ENCODE measurements around the gene PRR33.

The PRR33 gene

DNA sequence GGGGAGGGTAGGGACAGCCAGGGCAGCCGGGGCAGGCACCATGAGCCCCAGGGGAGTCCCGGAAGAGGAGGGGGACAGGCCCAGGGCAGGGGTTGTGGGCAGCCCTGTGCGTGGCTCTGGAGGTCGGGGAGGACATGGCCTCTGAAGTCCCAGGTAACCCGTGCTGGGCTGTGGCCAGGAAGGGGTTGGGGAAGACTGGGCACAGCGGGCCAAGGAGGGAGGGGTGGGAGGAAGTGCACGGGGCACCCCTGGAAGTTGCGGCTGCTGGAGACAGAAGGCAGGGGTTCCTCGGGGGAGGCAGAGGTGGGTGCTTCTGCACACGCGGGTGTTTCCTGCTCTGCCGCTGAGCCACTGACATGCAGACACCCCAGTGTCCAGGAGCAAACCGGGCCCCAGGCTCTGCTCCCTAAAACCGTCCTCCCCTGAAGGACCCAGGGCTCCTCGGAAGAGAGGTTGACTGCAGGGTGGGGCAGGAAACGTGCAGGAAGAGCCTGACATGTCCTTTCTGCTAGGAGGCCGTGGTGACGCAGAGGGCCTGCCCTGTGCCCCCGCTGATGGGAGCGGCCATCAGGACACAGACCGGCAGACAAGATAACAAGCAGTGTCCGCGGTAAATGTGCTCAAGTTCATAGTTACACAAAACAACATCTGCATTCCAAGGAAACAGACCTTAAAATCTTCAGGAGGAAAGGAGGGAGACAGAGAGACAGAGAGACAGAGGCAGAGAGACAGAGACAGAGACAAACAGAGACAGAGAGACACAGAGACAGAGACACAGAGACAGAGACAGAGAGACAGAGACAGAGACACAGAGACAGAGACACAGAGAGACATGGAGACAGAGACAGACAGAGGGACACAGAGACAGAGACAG lies 47.2 kb downstream of the PRR33 start:
- no peak overlapping the region for H3K4me3 ChIP-seq (ENCODE audit: control insufficient read depth, low read depth, low read length)
- peak; percentile 25 for DNase-seq (ENCODE audit: low read depth)
- TF ChIP-seq, protein P1, sequence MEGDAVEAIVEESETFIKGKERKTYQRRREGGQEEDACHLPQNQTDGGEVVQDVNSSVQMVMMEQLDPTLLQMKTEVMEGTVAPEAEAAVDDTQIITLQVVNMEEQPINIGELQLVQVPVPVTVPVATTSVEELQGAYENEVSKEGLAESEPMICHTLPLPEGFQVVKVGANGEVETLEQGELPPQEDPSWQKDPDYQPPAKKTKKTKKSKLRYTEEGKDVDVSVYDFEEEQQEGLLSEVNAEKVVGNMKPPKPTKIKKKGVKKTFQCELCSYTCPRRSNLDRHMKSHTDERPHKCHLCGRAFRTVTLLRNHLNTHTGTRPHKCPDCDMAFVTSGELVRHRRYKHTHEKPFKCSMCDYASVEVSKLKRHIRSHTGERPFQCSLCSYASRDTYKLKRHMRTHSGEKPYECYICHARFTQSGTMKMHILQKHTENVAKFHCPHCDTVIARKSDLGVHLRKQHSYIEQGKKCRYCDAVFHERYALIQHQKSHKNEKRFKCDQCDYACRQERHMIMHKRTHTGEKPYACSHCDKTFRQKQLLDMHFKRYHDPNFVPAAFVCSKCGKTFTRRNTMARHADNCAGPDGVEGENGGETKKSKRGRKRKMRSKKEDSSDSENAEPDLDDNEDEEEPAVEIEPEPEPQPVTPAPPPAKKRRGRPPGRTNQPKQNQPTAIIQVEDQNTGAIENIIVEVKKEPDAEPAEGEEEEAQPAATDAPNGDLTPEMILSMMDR (conservative IDR thresholded peaks at IDR 0.05; ENCODE audit: control insufficient read depth, insufficient read depth, low read depth, low read length) = no peak

DNA sequence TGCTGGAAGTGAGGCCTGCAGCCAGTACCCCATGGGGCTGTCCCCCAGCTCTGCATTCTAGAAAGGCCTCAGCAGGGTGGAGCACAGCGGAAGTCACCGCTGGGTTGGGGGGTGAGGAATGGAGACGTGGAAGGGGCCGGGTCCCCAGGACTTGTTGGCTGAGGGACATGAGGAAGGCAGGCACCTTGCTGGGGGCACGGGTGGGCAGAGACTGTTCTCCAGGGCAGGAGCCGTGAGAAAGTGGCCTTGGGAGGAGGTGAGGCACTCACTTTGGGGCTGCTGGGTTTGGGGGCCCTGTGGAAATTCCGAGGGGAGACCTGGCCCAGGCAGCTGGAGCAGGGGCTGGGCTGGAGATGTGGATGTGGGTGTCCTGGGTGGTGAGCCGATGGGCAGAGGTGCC lies 47.9 kb downstream of the PRR33 start:
- TF ChIP-seq, protein P1 (conservative IDR thresholded peaks at IDR 0.05; ENCODE audit: control insufficient read depth, insufficient read depth, low read depth, low read length) = no peak
- no peak for DNase-seq (ENCODE audit: low read depth)
- H3K4me3 ChIP-seq (ENCODE audit: control insufficient read depth, low read depth, low read length) = no peak overlapping the region

DNA sequence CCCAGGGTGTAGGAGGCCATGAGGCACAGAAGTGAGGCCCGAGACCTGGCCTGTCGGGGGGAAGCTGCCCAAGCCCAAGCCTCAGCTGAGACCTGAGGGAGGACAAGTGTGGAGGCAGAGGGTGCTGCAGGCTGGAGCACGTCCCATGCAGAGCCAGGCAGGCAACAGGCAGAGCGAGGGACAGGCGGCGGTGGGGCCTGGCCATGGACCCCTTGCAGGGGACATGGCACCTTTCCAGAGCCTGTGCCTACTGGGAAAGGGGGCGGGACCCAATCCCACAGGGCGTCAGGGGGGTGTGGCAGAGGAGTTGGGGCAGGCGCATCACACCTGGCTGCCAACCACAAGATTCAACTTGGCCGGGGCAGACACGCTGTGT lies 48.6 kb downstream of the PRR33 start:
- DNase-seq (ENCODE audit: low read depth) = no peak
- no peak overlapping the region for H3K4me3 ChIP-seq (ENCODE audit: control insufficient read depth, low read depth, low read length)
- TF ChIP-seq, protein P1 (conservative IDR thresholded peaks at IDR 0.05; ENCODE audit: control insufficient read depth, insufficient read depth, low read depth, low read length) = no peak

DNA sequence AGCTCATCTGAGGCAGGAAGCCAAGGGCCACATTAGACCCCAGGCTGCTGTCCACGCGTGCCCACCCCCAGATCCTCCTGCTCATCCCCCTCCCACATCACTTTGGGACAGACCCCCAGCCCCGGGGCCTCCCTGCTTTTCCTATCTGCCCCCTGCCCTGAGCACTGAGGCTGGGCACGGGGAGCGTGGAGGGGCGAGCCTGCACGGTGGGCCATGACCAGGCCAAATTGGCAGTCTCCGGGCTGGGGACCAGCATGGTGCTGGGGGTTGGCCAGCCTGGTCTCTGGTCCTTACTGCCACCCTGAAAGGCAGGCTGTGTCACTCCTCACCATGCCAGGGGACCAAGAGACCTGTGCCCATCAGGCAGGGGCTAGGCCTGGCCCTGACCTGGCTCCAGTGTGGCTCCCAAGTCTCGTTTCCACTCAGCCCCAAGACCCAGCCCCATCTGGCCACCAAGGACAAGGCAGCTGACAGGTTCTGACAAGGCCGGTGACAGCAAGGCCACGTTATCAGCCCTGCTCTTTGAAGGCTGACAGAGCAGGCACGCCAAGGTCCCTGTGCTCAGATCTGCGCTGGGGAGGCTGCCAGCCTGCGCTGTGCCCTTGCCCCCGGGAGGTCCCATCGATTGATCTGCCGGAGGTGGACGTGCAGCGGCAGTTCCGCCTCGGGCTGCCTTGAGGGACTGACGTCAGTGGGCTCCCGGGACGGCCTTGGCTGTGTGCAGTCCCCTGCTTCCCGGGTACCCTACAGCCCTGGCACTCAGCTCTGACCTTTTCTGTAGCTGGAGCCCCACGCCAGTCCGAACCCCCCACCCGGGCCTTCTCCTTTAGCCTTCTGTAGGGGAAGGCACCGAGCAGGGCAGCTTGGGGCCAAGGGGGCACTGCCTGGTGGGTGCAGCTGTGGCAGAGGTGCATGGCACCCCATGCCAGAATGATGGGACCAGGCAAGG lies 49.3 kb downstream of the PRR33 start:
- TF ChIP-seq, protein P1 (conservative IDR thresholded peaks at IDR 0.05; ENCODE audit: control insufficient read depth, insufficient read depth, low read depth, low read length) = no peak

DNA sequence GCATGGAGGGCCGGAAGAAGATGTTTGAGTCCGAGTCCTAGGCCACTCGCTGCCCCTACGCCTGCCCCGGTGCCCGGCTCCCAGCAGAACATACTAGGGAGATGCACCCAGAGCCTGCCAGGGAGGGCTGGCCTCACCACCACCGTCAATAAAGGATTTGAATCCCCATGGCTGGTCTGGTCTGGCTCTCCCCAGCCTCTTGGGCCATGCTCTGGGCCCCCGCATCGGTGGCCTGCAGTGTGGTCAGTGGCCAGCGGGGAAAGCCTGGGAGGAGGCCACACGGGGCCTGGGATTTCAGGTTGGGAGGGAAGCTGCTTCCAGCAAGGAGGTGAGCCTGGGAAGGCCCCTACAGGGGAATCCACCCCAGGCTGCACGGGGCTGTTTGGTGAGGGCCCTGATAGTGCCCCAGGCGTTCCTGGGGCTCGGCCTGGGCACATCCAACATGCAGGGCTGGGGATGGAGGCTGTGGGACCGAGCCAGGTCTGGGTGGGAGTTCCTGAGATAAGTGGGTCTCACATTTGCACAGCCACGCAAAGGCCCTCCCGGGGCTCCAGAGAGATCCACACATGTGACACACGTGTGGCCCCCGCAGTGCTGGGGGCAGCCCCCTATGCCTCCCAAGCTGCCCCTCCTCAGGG lies 50.1 kb downstream of the PRR33 start:
- DNase-seq (ENCODE audit: low read depth) = no peak
- H3K4me3 ChIP-seq (ENCODE audit: control insufficient read depth, low read depth, low read length) = no peak overlapping the region

More for the DNA sequence above, 49.3 kb downstream of the PRR33 start:
- no peak overlapping the region for H3K4me3 ChIP-seq (ENCODE audit: control insufficient read depth, low read depth, low read length)
- DNase-seq (ENCODE audit: low read depth) = no peak

More for the DNA sequence above, 50.1 kb downstream of the PRR33 start:
- TF ChIP-seq, protein P1 (conservative IDR thresholded peaks at IDR 0.05; ENCODE audit: control insufficient read depth, insufficient read depth, low read depth, low read length) = no peak

Measured in fibroblast of mammary gland (primary cell).